Cardiac atrium fibroblast (primary cell): Measurements from ENCODE around the gene VMAC. TPM values are rescaled to one million over a fixed set of nuclear protein-coding genes. Genes with fewer than 3 reads are reported as not detected.

Experiments used
- total RNA-seq: library from RNA; depleted of rRNA; stranded (reverse); fragments of >200 nt; gene quantifications from 2 replicates; pipeline ENCODE4 v1.2.3, GENCODE V29; 2015

Gene VMAC, protein sequence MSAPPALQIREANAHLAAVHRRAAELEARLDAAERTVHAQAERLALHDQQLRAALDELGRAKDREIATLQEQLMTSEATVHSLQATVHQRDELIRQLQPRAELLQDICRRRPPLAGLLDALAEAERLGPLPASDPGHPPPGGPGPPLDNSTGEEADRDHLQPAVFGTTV
- total RNA-seq: 3.2 and 4.7 TPM in 2 replicates

DNA sequence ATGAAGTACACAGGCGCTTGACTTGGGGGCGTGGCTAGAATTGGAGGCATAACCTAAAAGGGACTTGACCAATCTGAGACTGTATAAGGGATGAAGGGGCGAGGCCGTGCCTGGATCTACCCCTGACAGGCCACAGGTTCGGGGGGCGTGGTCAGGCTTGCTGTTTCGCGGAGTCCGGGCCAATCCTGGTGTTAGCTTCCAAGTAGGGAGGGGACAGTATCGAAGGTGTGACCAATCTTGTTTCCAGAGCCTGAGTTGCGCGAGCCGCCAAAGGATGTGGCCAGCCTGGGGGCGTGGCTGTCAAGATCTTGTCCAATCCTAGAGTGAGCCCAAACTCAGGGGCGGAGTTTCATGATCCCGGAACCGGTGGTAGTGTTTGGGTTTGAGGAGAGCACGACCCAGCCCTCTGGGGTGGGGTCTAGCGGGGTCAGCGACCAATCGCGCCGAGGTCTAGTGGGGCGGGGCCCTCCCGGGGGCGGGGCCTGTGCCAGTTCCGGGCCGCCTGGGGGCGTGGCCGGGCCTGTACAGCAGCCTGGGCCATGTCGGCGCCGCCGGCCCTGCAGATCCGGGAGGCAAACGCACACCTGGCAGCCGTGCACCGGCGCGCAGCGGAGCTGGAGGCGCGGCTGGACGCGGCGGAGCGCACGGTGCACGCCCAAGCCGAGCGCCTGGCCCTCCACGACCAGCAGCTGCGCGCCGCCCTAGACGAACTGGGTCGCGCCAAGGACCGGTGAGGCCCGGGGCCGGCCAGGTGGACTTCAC, at the start of gene VMAC:
VMAC (plus strand) TSS at position 521 of the 762 bp plus-strand sequence; CDS start at position 540, 19 bp downstream.

DNA sequence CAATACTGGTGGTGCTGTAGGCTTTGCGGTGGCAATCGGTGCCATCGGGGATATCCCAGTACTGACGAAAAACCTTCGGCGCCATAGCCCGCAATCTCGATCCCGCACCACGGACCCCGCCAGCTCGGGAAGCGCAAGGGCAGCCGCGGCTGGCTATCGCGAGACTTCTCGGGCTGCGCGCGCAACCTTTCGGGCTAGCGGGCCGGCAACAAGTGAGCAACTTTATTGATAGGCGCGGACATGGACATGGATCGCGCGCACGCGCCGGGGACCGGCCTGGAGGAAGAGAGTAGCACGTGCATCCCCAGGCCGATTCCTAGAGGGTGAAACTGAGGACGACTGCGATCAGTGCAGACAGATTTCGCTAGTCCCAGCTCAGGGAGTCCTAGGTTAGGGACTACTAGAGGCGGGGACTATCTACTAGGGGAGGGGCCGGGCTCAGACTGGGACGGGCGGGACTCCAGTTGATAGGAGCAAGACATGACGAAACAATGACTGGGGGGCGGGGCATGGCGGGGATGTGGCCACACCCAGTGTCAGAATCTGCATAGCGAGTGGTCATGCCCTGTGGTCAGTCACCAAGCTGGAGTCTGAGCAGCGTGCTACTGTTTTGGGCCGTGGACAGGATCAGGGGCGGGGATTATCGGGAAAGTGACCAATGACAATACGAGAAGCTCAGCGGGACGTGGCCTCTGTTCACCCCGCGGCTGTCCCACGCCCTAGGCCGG, 884 bp upstream of the VMAC start, which contains the start of gene NDUFA11:
NDUFA11 (minus strand) TSS at position 167 of the 728 bp plus-strand sequence; CDS start at position 85, 82 bp downstream.

DNA sequence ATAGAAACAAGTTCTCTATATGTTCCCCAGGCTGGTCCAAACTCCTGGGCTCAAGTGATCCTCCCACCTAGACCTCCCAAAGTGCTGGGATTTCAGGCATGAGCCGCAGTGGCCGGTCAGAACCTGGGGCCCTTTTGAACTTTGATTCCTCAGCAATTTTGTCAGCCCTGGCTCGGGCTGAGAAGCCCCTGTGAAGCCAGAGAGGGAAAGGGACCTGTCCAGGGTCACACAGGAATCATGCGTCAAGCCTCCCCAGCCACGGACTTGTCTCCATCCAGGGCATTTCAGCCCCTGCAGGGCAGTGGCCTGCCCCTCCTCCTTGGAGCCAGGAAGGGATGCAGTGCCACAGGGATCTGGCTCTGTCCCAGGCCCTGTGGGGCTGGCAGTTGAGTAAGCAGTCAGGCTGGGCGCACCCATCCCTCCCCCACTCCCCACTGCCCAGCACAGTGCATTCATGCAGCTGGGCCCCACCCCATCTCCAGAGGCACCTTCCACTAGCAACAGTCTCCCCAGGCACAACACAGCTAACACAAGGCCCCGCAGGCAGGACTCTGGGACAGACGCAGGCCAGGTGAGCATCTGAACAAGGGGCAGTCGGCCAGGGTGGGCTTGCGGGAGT, 9.2 kb downstream of the VMAC start, which contains the start of gene CAPS:
CAPS (plus strand) TSS at position 516 of the 619 bp plus-strand sequence. CDS start 153 bp downstream, outside the sequence.

Other genes starting within 250 kb of the VMAC start
- 50.9 and 81.3 TPM in 2 replicates for gene MICOS13, start 224.4 kb upstream of the VMAC start, total RNA-seq
- 13.1 and 13.9 TPM in 2 replicates for gene HSD11B1L, start 223.8 kb upstream of the VMAC start, total RNA-seq
- gene RPL36, start 214.6 kb upstream of the VMAC start, total RNA-seq: 711 and 1,265 TPM in 2 replicates
- 92.7 and 95.5 TPM in 2 replicates for gene LONP1, start 184.7 kb upstream of the VMAC start, total RNA-seq
- gene CATSPERD, start 184.2 kb upstream of the VMAC start, total RNA-seq: not detected in 2 replicates
- 0.36 and 0.49 TPM in 2 replicates for gene PRR22, start 120.1 kb upstream of the VMAC start, total RNA-seq
- gene DUS3L, start 113.7 kb upstream of the VMAC start, total RNA-seq: 18.6 and 19.3 TPM in 2 replicates
- gene NRTN, start 99.8 kb upstream of the VMAC start, total RNA-seq: not detected in 2 replicates
- not detected in 2 replicates for gene FUT6, start 65.2 kb upstream of the VMAC start, total RNA-seq
- gene FUT3, start 53.4 kb upstream of the VMAC start, total RNA-seq: not detected in 2 replicates
- gene FUT5, start 34.3 kb upstream of the VMAC start, total RNA-seq: not detected in 2 replicates
- gene NDUFA11, start 1.1 kb upstream of the VMAC start, total RNA-seq: 316 TPM in 2 replicates
- 2.6 and 16.1 TPM in 2 replicates for gene CAPS, start 9.4 kb downstream of the VMAC start, total RNA-seq
- gene RANBP3, start 73.3 kb downstream of the VMAC start, total RNA-seq: 44.0 and 48.8 TPM in 2 replicates
- 2.9 and 4.2 TPM in 2 replicates for gene RFX2, start 205.6 kb downstream of the VMAC start, total RNA-seq
- not detected in 2 replicates for gene ACSBG2, start 230.8 kb downstream of the VMAC start, total RNA-seq